DMS 273 treated with DMSO at 0.1 percent for 48 hours (cell line): Measurements from ENCODE around the gene TAS2R40.
"Not testable (repeated sequence)": the region's sequence is repeated elsewhere in the genome, so short reads cannot be mapped to it uniquely, and the experiment has no call there.

ENCODE experiments used
- DNase-seq: peaks from one replicate; lab custom pipeline; 2025; lab: John Stamatoyannopoulos, UW

The TAS2R40 gene

GRCh38 chr7:143250822-143251221 lies 29.0 kb downstream of the TAS2R40 start:
- DNase-seq, result no peak

- DNase-seq, result no peak
Measured at GRCh38 chr7:143252006-143252405, 30.2 kb downstream of the TAS2R40 start.

- DNase-seq, result no peak
Measured at GRCh38 chr7:143255564-143255963, 33.7 kb downstream of the TAS2R40 start.

GRCh38 chr7:143256325-143256724 lies 34.5 kb downstream of the TAS2R40 start:
- no peak for DNase-seq

- no peak for DNase-seq
Measured at GRCh38 chr7:143256932-143257331, 35.1 kb downstream of the TAS2R40 start.

GRCh38 chr7:143257501-143257900 lies 35.7 kb downstream of the TAS2R40 start:
- no peak for DNase-seq

GRCh38 chr7:143258831-143259230 lies 37.0 kb downstream of the TAS2R40 start:
- DNase-seq, result no peak

- DNase-seq, result no peak
Measured at GRCh38 chr7:143259765-143260164, 37.9 kb downstream of the TAS2R40 start.

- DNase-seq, result no peak
Measured at GRCh38 chr7:143261901-143262300, 40.1 kb downstream of the TAS2R40 start.

- DNase-seq, result peak; percentile 39
Measured at GRCh38 chr7:143263266-143264195, 41.7 kb downstream of the TAS2R40 start, which contains the start of gene GSTK1. GSTK1 (plus strand) TSS chr7:143263441; CDS start chr7:143263514, 73 bp downstream.

- DNase-seq, result not testable (repeated sequence)
Measured at GRCh38 chr7:143264196-143264568, 42.3 kb downstream of the TAS2R40 start.

- no peak for DNase-seq
Measured at GRCh38 chr7:143265017-143265693, 43.3 kb downstream of the TAS2R40 start.

- no peak for DNase-seq
Measured at GRCh38 chr7:143269251-143269650, 47.4 kb downstream of the TAS2R40 start.

- DNase-seq, result no peak
Measured at GRCh38 chr7:143271240-143271639, 49.4 kb downstream of the TAS2R40 start.
